Left lung (tissue), 10 donors: ENCODE data around the gene NAT9. TPM values are rescaled to one million over a fixed set of nuclear protein-coding genes. Genes with fewer than 3 reads are reported as not detected.

Source experiments
- ATAC-seq: fragments of 200-7000 bp; cut with Tn5 transposase; one replicate; pipeline ENCODE4 v1.9.1; 2020; ENCODE audit warnings: moderate library complexity
- DNase-seq, 4 donors: peaks; one replicate each; pipeline ENCODE4 v3.0.0-alpha.2; 2013 to 2020
- H3K27ac ChIP-seq, 2 donors: fragments of 200-600 bp; sonication (generic) in 1 of 2; one replicate each; pipeline versions ENCODE4 v1.5.0 to v1.8.0; 2020 to 2021
- H3K27me3 ChIP-seq, 2 donors: fragments of 200-600 bp; sonication (generic) in 1 of 2; one replicate each; pipeline versions ENCODE4 v1.5.0 to v1.8.0; 2020 to 2021
- H3K36me3 ChIP-seq, 2 donors: fragments of 200-600 bp; sonication (generic) in 1 of 2; one replicate each; pipeline versions ENCODE4 v1.5.0 to v1.8.0; 2020 to 2021
- H3K4me1 ChIP-seq, 2 donors: fragments of 200-600 bp; one replicate each; pipeline ENCODE4 v1.8.0; 2021
- H3K4me3 ChIP-seq, 2 donors: fragments of 200-600 bp; sonication (generic) in 1 of 2; one replicate each; pipeline versions ENCODE4 v1.5.0 to v1.8.0; 2020 to 2021; ENCODE audit warnings: mild to moderate bottlenecking in 1 of 2
- H3K9me3 ChIP-seq, 2 donors: fragments of 200-600 bp; sonication (generic) in 1 of 2; one replicate each; pipeline versions ENCODE4 v1.5.0 to v1.8.0; 2020 to 2021
- CTCF ChIP-seq, 2 donors: fragments of 200-600 bp; sonication (generic) in 1 of 2; IDR thresholded peaks; one replicate each; pipeline versions ENCODE4 v1.5.0 to v1.8.0; 2021; ENCODE audit warnings: antibody characterized with exemption in 2 of 2
- intact Hi-C, 2 donors: fragments of 100-400 bp; cut with DNase I; formaldehyde crosslinking; loops; one replicate each; pipeline versions ENCODE4 v1.11.2 to v1.14.2; 2022
- polyA plus RNA-seq, 6 donors: library from polyadenylated mRNA; unstranded; fragments of 120-200 nt; gene quantifications; one replicate each; pipeline ENCODE4 v1.2.1, GENCODE V29; 2013; ENCODE audit not compliant: insufficient read length in 6 of 6
- total RNA-seq, 2 donors: library from RNA; stranded (reverse); fragmentation: NEBNext Ultra II Directional; extraction: Animal tissue kit (Norgen Biotek cat#: 25700); gene quantifications; one replicate each; pipeline ENCODE4 v1.2.1, GENCODE V29; 2021
- donor health status: DM: no; HTN: yes; CAD: no.
- donor health status: DM: no; HTN: no; CAD: no.

Gene NAT9
- total and polyA plus RNA-seq, 8 donors = 40.3 to 52.8 (median 45.5) TPM

- peaks cover 8 to 90% of the 10 kb centered on the region in 2 donors for H3K4me1 ChIP-seq
- H3K9me3 ChIP-seq = no peaks in the 10 kb centered on the region
- DNase-seq (no peak), ATAC-seq (no peak)
- no peak for TF ChIP-seq CTCF (IDR thresholded peaks at IDR 0.05)
- no peaks in the 10 kb centered on the region for H3K36me3 ChIP-seq
- intact Hi-C loops = loop anchor here in 1 of 2 donors (5.0 kb wide), 1 partner anchor 82 kb away; no protein-coding TSS in a partner anchor
- no peak overlapping the region for H3K4me3 ChIP-seq
- peaks cover 21 to 60% of the 10 kb centered on the region in 2 donors for H3K27me3 ChIP-seq
- peak overlapping the region in 1 of 2 donors; percentile 73 for H3K27ac ChIP-seq
Observed at GRCh38 chr17:74739227-74739831, 36.8 kb downstream of the NAT9 start.

GRCh38 chr17:74738051-74738996 is 37.8 kb downstream of the NAT9 start:
- intact Hi-C loops = loop anchor here in 1 of 2 donors (5.0 kb wide), 1 partner anchor 81 kb away; no protein-coding TSS in a partner anchor
- H3K27ac ChIP-seq = peak overlapping the region in 1 of 2 donors; percentile 73
- no peak for TF ChIP-seq CTCF (IDR thresholded peaks at IDR 0.05)
- peak overlapping the region in 1 of 2 donors; percentile 47 for H3K4me3 ChIP-seq
- peak; percentile 16 for ATAC-seq
- peaks cover 21 to 60% of the 10 kb centered on the region in 2 donors for H3K27me3 ChIP-seq
- no peaks in the 10 kb centered on the region for H3K36me3 ChIP-seq
- peak in 1 of 4 donors; percentile 88 for DNase-seq
- peaks cover 8 to 80% of the 10 kb centered on the region in 2 donors for H3K4me1 ChIP-seq
- no peaks in the 10 kb centered on the region for H3K9me3 ChIP-seq

DNA sequence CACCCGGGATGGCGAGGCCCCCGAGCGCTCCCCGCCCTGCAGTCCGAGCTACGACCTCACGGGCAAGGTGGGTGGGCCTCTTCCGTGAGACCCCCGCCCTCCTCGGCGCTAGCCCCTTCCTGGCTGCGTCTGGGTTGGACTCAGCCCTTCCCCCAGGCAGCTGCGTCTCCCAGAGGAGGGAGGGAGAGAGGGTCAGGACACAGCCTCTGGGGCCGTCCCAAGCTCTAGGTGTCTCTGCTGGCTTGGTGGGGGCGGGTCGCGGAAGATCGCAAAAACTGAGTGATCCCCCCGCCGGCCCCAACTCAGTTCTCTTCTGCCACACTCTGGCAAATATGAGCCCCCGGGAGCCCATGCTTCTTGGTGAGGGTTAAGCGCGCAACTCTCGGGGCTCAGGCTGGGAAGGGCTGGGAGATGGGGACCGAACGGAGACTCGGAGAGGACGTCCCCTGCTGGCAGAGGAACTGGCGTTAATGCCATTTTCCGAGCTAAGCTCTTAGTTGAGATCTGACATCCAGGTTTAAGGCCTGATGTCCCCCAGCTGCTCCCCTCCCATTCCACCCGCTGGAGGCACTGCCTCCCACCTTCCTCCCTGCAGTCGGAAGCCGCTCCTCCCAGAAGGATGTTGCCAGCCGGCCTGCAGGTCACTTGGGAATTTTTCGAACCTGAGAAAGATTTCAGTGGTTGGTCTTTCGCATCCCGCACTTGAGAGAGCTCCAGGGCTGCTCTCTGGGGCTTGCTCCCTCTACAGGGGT is 38.7 kb downstream of the NAT9 start:
- intact Hi-C loops = loop anchor here in 1 of 2 donors (5.0 kb wide), 1 partner anchor 80 kb away; no protein-coding TSS in a partner anchor
- Histone ChIP-seq H3K9me3 (no peaks in the 10 kb centered on the region), H3K36me3 (no peaks in the 10 kb centered on the region), H3K4me3 (peak overlapping the region; percentile 7 to 47), H3K4me1 (peaks cover 8 to 72% of the 10 kb centered on the region in 2 donors), H3K27me3 (peaks cover 21 to 60% of the 10 kb centered on the region in 2 donors), H3K27ac (peak overlapping the region in 1 of 2 donors; percentile 73)
- ATAC-seq = peak; percentile 51
- no peak for TF ChIP-seq CTCF (IDR thresholded peaks at IDR 0.05)
- no peak for DNase-seq

DNA sequence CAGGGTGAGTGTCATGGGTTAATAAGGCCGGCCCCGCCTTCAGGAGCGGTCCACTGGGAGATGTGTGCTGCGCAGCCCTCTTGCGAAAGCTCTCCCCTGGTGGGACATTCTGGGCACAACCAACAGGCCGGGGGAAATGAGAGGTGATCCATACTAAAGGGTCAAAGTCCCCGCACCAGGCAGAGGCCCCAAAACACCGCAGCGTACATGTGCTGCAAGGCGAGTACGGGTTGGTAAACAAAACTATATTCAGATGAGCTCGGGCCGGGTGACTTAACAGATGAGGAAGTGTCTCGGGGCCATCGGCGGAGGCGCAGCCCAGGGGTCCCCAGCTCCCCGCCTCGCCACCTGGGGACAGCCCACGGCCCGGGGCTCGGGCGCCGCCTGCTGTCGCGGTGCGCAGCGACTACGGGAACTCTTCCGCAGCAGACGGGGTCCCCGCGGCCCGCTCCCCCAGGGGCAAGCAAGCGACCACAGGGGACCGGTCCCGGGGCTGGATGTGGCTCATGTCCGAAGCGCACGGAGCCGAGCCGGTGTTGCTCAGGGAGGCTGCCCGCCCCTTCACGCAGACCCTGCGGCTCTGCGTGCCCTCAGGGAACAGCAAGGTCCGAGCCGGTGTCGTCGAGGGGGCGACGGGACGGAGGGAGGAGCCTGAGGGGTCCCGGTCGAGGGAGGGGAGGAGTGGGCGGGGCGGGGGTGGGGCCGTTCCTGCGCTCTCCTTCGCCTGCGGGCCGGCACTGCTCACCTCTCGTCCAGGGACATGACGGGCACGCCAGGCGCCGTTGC is 39.4 kb downstream of the NAT9 start, which contains the start of gene RAB37:
Gene RAB37, plus strand, starts transcription at position 744 of the 786 bp plus-strand sequence. Its CDS starts 17 bp downstream, at position 761.
- intact Hi-C loops = loop anchor here in 1 of 2 donors (5.0 kb wide), 1 partner anchor 79 kb away; no protein-coding TSS in a partner anchor
- Histone ChIP-seq H3K36me3 (no peaks in the 10 kb centered on the region), H3K4me3 (peak within 1 kb of the TSS; percentile 7 to 47), H3K27me3 (peaks cover 21 to 60% of the 10 kb centered on the region in 2 donors), H3K9me3 (no peaks in the 10 kb centered on the region), H3K27ac (peak within 1 kb of the TSS in 1 of 2 donors; percentile 73), H3K4me1 (peaks cover 6 to 64% of the 10 kb centered on the region in 2 donors)
- peak; percentile 18 to 41 for TF ChIP-seq CTCF (IDR thresholded peaks at IDR 0.05)
- DNase-seq (peak in 2 of 4 donors; percentile 61 to 92), ATAC-seq (peak; percentile 77)
